Neural cell (in vitro differentiated cells): ENCODE results near the gene SLC1A1. TPM values are rescaled to one million over a fixed set of nuclear protein-coding genes. Genes with fewer than 3 reads are reported as not detected.

Experiments used
- H2AFZ ChIP-seq: fragments of 200-600, 300-800 bp; sonication (generic), shearing (Covaris generic); 2 replicates; pipeline ENCODE4 v1.6.0; 2014; ENCODE audit warnings: low read depth, mild to moderate bottlenecking, antibody characterized with exemption, low read length, moderate library complexity
- H3F3A ChIP-seq: fragments of 200-600 bp; shearing (Covaris generic); 2 replicates; pipeline ENCODE4 v1.6.1; 2016; ENCODE audit warnings: mild to moderate bottlenecking, moderate library complexity, mixed read lengths, antibody characterized with exemption, low read length; ENCODE audit not compliant: insufficient read depth, poor library complexity, severe bottlenecking
- H3K27ac ChIP-seq: fragments of 200-600, 300-800 bp; sonication (generic), shearing (Covaris generic); 2 replicates; pipeline ENCODE4 v1.5.1; 2014; ENCODE audit warnings: mild to moderate bottlenecking, low read length, moderate library complexity
- H3K27me3 ChIP-seq: fragments of 300-800, 200-600 bp; sonication (generic), shearing (Covaris generic); 2 replicates; pipeline ENCODE4 v1.6.0; 2014; ENCODE audit warnings: mild to moderate bottlenecking, low read depth, low read length, moderate library complexity; ENCODE audit not compliant: insufficient read depth
- H3K36me3 ChIP-seq: fragments of 300-800, 200-600 bp; sonication (generic), shearing (Covaris generic); 2 replicates; pipeline ENCODE4 v1.5.1; 2014; ENCODE audit warnings: mild to moderate bottlenecking, antibody characterized with exemption, low read length, moderate library complexity; ENCODE audit not compliant: insufficient read depth
- H3K4me2 ChIP-seq: fragments of 300-800, 200-600 bp; sonication (generic), shearing (Covaris generic); 2 replicates; pipeline ENCODE4 v1.6.0; 2014; ENCODE audit warnings: mild to moderate bottlenecking, low read length
- H3K4me3 ChIP-seq: fragments of 300-800, 200-600 bp; sonication (generic), shearing (Covaris generic); 2 replicates; pipeline ENCODE4 v1.5.1; 2014; ENCODE audit warnings: mild to moderate bottlenecking, low read length, moderate library complexity
- H3K79me2 ChIP-seq: fragments of 200-600 bp; shearing (Covaris generic); replicated peaks from 2 replicates; pipeline ENCODE4 v1.6.0; 2014; ENCODE audit warnings: mild to moderate bottlenecking, low read length, moderate library complexity; ENCODE audit not compliant: insufficient read depth
- H3K9ac ChIP-seq: fragments of 300-800, 200-600 bp; sonication (generic), shearing (Covaris generic); 2 replicates; pipeline ENCODE4 v1.6.1; 2016; ENCODE audit warnings: mild to moderate bottlenecking, low read length, mixed read lengths
- H3K9me2 ChIP-seq: fragments of 200-600 bp; shearing (Covaris generic); 2 replicates; pipeline ENCODE4 v1.6.1; 2016; ENCODE audit warnings: mild to moderate bottlenecking, low read length, mixed read lengths; ENCODE audit not compliant: insufficient read depth
- H3K9me3 ChIP-seq: fragments of 200-600, 300-800 bp; sonication (generic), shearing (Covaris generic); 2 replicates; pipeline ENCODE4 v1.6.1; 2016; ENCODE audit warnings: mild to moderate bottlenecking, mixed run types, low read length, moderate library complexity, mixed read lengths
- H4K20me1 ChIP-seq: fragments of 200-600 bp; shearing (Covaris generic); 2 replicates; pipeline ENCODE4 v1.6.1; 2016; ENCODE audit warnings: mild to moderate bottlenecking, mixed run types; ENCODE audit not compliant: insufficient read depth
- CTCF ChIP-seq: fragments of 450-650 bp; IDR thresholded peaks from 2 replicates; pipeline ENCODE4 v1.5.1; 2014; ENCODE audit warnings: antibody characterized with exemption, mild to moderate bottlenecking, moderate library complexity; ENCODE audit not compliant: poor library complexity, severe bottlenecking
- EP300 ChIP-seq: fragments of 450-650 bp; conservative IDR thresholded peaks from 2 replicates; pipeline ENCODE4 v1.6.1; 2014; ENCODE audit warnings: antibody characterized with exemption, mild to moderate bottlenecking, moderate library complexity; ENCODE audit not compliant: poor library complexity, severe bottlenecking
- EZH2 ChIP-seq: fragments of 200-600, 300-800 bp; shearing (Covaris generic), sonication (generic); IDR thresholded peaks from 2 replicates; pipeline ENCODE4 v1.6.1; 2014; ENCODE audit warnings: antibody characterized with exemption, low read length, borderline replicate concordance, mild to moderate bottlenecking; ENCODE audit not compliant: insufficient read depth, poor library complexity, severe bottlenecking
- MXI1 ChIP-seq: fragments of 450-650 bp; conservative IDR thresholded peaks from 2 replicates; pipeline ENCODE4 v1.6.1; 2014; ENCODE audit warnings: antibody characterized with exemption, mild to moderate bottlenecking; ENCODE audit not compliant: poor library complexity, severe bottlenecking
- POLR2AphosphoS5 ChIP-seq: IDR thresholded peaks from 2 replicates; pipeline ENCODE4 v1.6.1; 2012
- RAD21 ChIP-seq: fragments of 450-650 bp; conservative IDR thresholded peaks from 2 replicates; pipeline ENCODE4 v1.6.1; 2014; ENCODE audit warnings: antibody characterized with exemption, mild to moderate bottlenecking, moderate library complexity
- REST ChIP-seq: IDR thresholded peaks from 2 replicates; pipeline ENCODE4 v1.6.1; 2012; ENCODE audit warnings: borderline replicate concordance
- SMC3 ChIP-seq: fragments of 450-650 bp; conservative IDR thresholded peaks from 2 replicates; pipeline ENCODE4 v1.6.1; 2014; ENCODE audit warnings: antibody characterized with exemption, mild to moderate bottlenecking, moderate library complexity; ENCODE audit not compliant: poor library complexity
- TAF1 ChIP-seq: IDR thresholded peaks from 2 replicates; pipeline ENCODE4 v1.6.1; 2012; ENCODE audit warnings: low read depth
- polyA plus RNA-seq: library from polyadenylated mRNA; depleted of rRNA; stranded (reverse); fragments of >200 nt; gene quantifications from 2 replicates; pipeline ENCODE4 v1.2.3, GENCODE V29; 2014

SLC1A1 gene
- polyA plus RNA-seq, 1 donor from 2014 or later = 30.8 TPM

- H2AFZ ChIP-seq = no peak overlapping the region
- H3K9me2 ChIP-seq = no peaks in the 10 kb centered on the region
- H3K27me3 ChIP-seq = no peaks in the 10 kb centered on the region
- H3F3A ChIP-seq = no peaks in the 10 kb centered on the region
- H3K36me3 ChIP-seq = no peaks in the 10 kb centered on the region
- TF ChIP-seq POLR2AphosphoS5 (no peak), SMC3 (no peak), RAD21 (no peak), EP300 (no peak), REST (no peak), EZH2 (no peak), CTCF (no peak), MXI1 (no peak), TAF1 (no peak)
- no peaks in the 10 kb centered on the region for H3K79me2 ChIP-seq
- H4K20me1 ChIP-seq = no peaks in the 10 kb centered on the region
- H3K9ac ChIP-seq = no peak overlapping the region
- H3K4me3 ChIP-seq = no peak overlapping the region
- H3K9me3 ChIP-seq = no peaks in the 10 kb centered on the region
- no peak overlapping the region for H3K27ac ChIP-seq
- H3K4me2 ChIP-seq = no peak overlapping the region
These were observed 110.1 kb downstream of the SLC1A1 start for GRCh38 chr9:4600368-4600767.

- no peak for TF ChIP-seq REST
- TF ChIP-seq MXI1 = no peak
- TF ChIP-seq EZH2 = no peak
- no peak for TF ChIP-seq CTCF
- no peak for TF ChIP-seq POLR2AphosphoS5
- no peak for TF ChIP-seq SMC3
- TF ChIP-seq EP300 = no peak
- TF ChIP-seq RAD21 = no peak
- TF ChIP-seq TAF1 = no peak
- Histone ChIP-seq H3K36me3 (no peaks in the 10 kb centered on the region), H3K79me2 (no peaks in the 10 kb centered on the region), H3K9me3 (no peaks in the 10 kb centered on the region), H4K20me1 (no peaks in the 10 kb centered on the region), H3K4me2 (no peak overlapping the region), H3K27ac (no peak overlapping the region), H3F3A (no peaks in the 10 kb centered on the region), H2AFZ (no peak overlapping the region), H3K4me3 (no peak overlapping the region), H3K9ac (no peak overlapping the region), H3K27me3 (no peaks in the 10 kb centered on the region), H3K9me2 (no peaks in the 10 kb centered on the region)
These were observed 113.6 kb downstream of the SLC1A1 start for GRCh38 chr9:4603830-4604229.
